ENCODE results near the gene ERBB4. TPM values are rescaled to one million over a fixed set of nuclear protein-coding genes. Genes with fewer than 3 reads are reported as not detected.

ERBB4 gene
- total and polyA plus RNA-seq, 2 of the 8 experiments (the other 6 are each of a cell fraction or from before 2014, with no cell fraction given): 0.34 to 1.3 TPM

DNA sequence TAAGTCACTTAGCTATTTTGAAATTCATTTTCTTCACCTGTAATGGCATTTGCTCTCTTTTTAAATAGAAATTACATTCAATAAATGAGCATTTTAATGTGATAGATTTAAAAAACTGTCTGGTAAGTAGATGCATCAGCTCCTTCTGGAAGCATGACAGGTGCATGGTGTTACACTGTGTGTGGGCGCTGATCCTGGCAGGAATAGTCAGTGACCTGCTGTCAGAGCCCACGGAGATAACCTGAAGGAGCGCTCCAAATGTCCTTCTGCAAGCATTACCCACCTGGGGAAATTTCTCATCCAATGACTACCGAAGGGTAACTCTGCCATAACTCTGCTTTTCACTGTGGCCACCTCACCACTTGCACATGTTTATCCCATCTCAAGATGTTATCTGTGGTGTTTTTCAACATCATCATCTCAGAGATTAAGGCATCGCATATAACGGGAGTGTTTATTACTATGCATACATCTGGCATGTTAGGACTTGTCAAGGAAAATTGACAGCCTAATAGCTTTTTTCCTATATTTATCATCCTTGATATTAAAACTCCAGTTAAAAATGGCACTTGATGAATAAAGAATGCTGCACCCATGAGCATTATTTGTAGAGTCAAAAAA is 637.3 kb downstream of the ERBB4 start:
- H4K91ac ChIP-seq (replicated peaks; ENCODE audit: insufficient read length, low read length): no peak overlapping the region
- TF ChIP-seq, protein P1, sequence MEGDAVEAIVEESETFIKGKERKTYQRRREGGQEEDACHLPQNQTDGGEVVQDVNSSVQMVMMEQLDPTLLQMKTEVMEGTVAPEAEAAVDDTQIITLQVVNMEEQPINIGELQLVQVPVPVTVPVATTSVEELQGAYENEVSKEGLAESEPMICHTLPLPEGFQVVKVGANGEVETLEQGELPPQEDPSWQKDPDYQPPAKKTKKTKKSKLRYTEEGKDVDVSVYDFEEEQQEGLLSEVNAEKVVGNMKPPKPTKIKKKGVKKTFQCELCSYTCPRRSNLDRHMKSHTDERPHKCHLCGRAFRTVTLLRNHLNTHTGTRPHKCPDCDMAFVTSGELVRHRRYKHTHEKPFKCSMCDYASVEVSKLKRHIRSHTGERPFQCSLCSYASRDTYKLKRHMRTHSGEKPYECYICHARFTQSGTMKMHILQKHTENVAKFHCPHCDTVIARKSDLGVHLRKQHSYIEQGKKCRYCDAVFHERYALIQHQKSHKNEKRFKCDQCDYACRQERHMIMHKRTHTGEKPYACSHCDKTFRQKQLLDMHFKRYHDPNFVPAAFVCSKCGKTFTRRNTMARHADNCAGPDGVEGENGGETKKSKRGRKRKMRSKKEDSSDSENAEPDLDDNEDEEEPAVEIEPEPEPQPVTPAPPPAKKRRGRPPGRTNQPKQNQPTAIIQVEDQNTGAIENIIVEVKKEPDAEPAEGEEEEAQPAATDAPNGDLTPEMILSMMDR (IDR thresholded peaks at IDR 0.05; ENCODE audit: control extremely low read depth in 1 of 3, insufficient read depth in 1 of 3, low read depth in 1 of 3, low read length in 3 of 3): no peak
- no peak for TF ChIP-seq NRF1 (IDR thresholded peaks at IDR 0.05; ENCODE audit: low read depth, low read length)
- TF ChIP-seq KDM5A (IDR thresholded peaks at IDR 0.05; ENCODE audit: low read length): no peak
- no peak for TF ChIP-seq SP1 (IDR thresholded peaks at IDR 0.05; ENCODE audit: low read depth, low read length)
- TF ChIP-seq, protein P2, sequence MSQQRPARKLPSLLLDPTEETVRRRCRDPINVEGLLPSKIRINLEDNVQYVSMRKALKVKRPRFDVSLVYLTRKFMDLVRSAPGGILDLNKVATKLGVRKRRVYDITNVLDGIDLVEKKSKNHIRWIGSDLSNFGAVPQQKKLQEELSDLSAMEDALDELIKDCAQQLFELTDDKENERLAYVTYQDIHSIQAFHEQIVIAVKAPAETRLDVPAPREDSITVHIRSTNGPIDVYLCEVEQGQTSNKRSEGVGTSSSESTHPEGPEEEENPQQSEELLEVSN (IDR thresholded peaks at IDR 0.05): no peak
- no peak for TF ChIP-seq SIN3A (conservative IDR thresholded peaks at IDR 0.05 in 1 of 2, IDR thresholded peaks at IDR 0.05 in 1 of 2; ENCODE audit: low read depth in 1 of 2, low read length in 2 of 2)
- TF ChIP-seq EZH2 (IDR thresholded peaks at IDR 0.05; ENCODE audit: low read depth, low read length, severe bottlenecking): no peak
- TF ChIP-seq CHD2 (IDR thresholded peaks at IDR 0.05; ENCODE audit: low read length): no peak
- no peak for TF ChIP-seq BCL11A (IDR thresholded peaks at IDR 0.05; ENCODE audit: low read depth in 2 of 2, low read length in 2 of 2)
- TF ChIP-seq TAF1 (IDR thresholded peaks at IDR 0.05; ENCODE audit: low read depth, low read length): no peak

More for the DNA sequence above, 637.3 kb downstream of the ERBB4 start:
- no peak overlapping the region for H3K18ac ChIP-seq (ENCODE audit: extremely low read depth, low read length)
- H3K56ac ChIP-seq (replicated peaks; ENCODE audit: insufficient read length, low read depth, low read length): no peak overlapping the region
- FAIRE-seq (no peak), DNase-seq (ENCODE audit: low read depth in 1 of 2, low spot score in 2 of 2) (no peak)
- no peak overlapping the region for H3K27ac ChIP-seq (ENCODE audit: low read depth, low read length)
- no peaks in the 10 kb centered on the region for H3K4me1 ChIP-seq (replicated peaks in 1 of 4; ENCODE audit: control insufficient read depth in 3 of 4, insufficient read depth in 4 of 4, low read length in 3 of 4)
- H3K9ac ChIP-seq (replicated peaks in 1 of 4; ENCODE audit: extremely low read depth in 1 of 4, low read depth in 3 of 4, low read length in 3 of 4): no peak overlapping the region
- H2BK15ac ChIP-seq (ENCODE audit: low read length): no peak overlapping the region
- no peak overlapping the region for H3K4ac ChIP-seq (replicated peaks; ENCODE audit: insufficient read length, low read depth, low read length)
- H2BK20ac ChIP-seq (ENCODE audit: low read length): no peak overlapping the region
- H3K4me2 ChIP-seq (ENCODE audit: insufficient read depth in 1 of 2, low read depth in 2 of 2, low read length in 2 of 2): no peak overlapping the region
- ChIA-PET CTCF (ENCODE audit: partially characterized antibody) (interaction anchor here (0.5 kb wide), 1 partner anchor 789 kb away, joined by 7 read pairs; no protein-coding TSS in a partner anchor), POLR2A (ENCODE audit: partially characterized antibody) (no interaction called here)
- H3K79me2 ChIP-seq (ENCODE audit: control insufficient read depth in 1 of 2, insufficient read depth in 2 of 2, low read length in 2 of 2): no peaks in the 10 kb centered on the region
- no peak overlapping the region for H3K4me3 ChIP-seq (ENCODE audit: extremely low read depth in 1 of 4, insufficient read depth in 2 of 4, low read depth in 3 of 4, low read length in 4 of 4)
- H3K23me2 ChIP-seq (ENCODE audit: low read depth, low read length): no peaks in the 10 kb centered on the region
- H2AFZ ChIP-seq (ENCODE audit: low read length): no peak overlapping the region
- H3K79me1 ChIP-seq (ENCODE audit: low read depth, low read length): no peaks in the 10 kb centered on the region
- H4K5ac ChIP-seq (ENCODE audit: insufficient read length, low read depth, low read length): no peak overlapping the region
- H3K23ac ChIP-seq (ENCODE audit: insufficient read length): no peak overlapping the region
- H2BK12ac ChIP-seq (ENCODE audit: low read depth, low read length): no peak overlapping the region
- H4K20me1 ChIP-seq (replicated peaks in 1 of 2; ENCODE audit: control insufficient read depth in 1 of 2, insufficient read depth in 2 of 2, low read length in 2 of 2): no peaks in the 10 kb centered on the region
- no peak overlapping the region for H2BK5ac ChIP-seq (ENCODE audit: low read depth, low read length)
- H4K8ac ChIP-seq (ENCODE audit: extremely low read depth, insufficient read depth, low read length): no peak overlapping the region
- H3K14ac ChIP-seq (ENCODE audit: insufficient read length): no peak overlapping the region
- H2AK5ac ChIP-seq (ENCODE audit: low read depth, low read length): no peak overlapping the region
- no peak overlapping the region for H2BK120ac ChIP-seq (replicated peaks; ENCODE audit: low read depth, low read length)
- H3K27me3 ChIP-seq (replicated peaks in 1 of 4; ENCODE audit: control insufficient read depth in 3 of 4, extremely low read depth in 1 of 4, insufficient read depth in 3 of 4, low read length in 3 of 4): no peaks in the 10 kb centered on the region
- H3K9me3 ChIP-seq (ENCODE audit: insufficient read depth in 2 of 2, low read depth in 1 of 2, low read length in 1 of 2): no peaks in the 10 kb centered on the region
- 93% methylated on average over 6 of the region's 6 CpGs; no CpG with 5 or more reads in 1 of the 2 experiments for WGBS, 2 experiments (ENCODE audit: extremely low coverage in 1 of 2, insufficient coverage in 1 of 2, insufficient read length in 1 of 2, insufficient replicate concordance in 2 of 2, low coverage in 1 of 2, low lambda C conversion rate in 2 of 2, missing lambda C conversion rate in 1 of 2)
- no peaks in the 10 kb centered on the region for H3K36me3 ChIP-seq (ENCODE audit: control insufficient read depth in 2 of 4, insufficient read depth in 4 of 4, low read length in 3 of 4)
